CD4-positive, CD25-positive, alpha-beta regulatory T cell (primary cell): ENCODE measurements around the gene SCEL. TPM values are rescaled to one million over a fixed set of nuclear protein-coding genes. Genes with fewer than 3 reads are reported as not detected.

Source experiments
- ATAC-seq, 2 donors: fragments of 150-1000 bp; cut with Tn5 transposase; one replicate each; pipeline ENCODE4 v1.10.0; 2021; ENCODE audit warnings: low read depth in 2 of 2, moderate number of reproducible peaks in 2 of 2, moderate library complexity in 1 of 2
- DNase-seq, 3 donors: peaks; one replicate each; pipeline versions ENCODE4 v3.0.0 to v3.0.0-alpha.2; 2012 to 2022; ENCODE audit warnings: mixed read lengths in 1 of 3
- H3K27ac ChIP-seq: one replicate; pipeline ENCODE4 v1.7.0; 2013; ENCODE audit warnings: mild to moderate bottlenecking, low read length; ENCODE audit not compliant: insufficient read depth, poor library complexity, severe bottlenecking
- H3K27me3 ChIP-seq: one replicate; pipeline ENCODE4 v1.7.0; 2013; ENCODE audit warnings: low read length; ENCODE audit not compliant: control insufficient read depth, insufficient read depth
- H3K36me3 ChIP-seq: one replicate; pipeline ENCODE4 v1.7.0; 2013; ENCODE audit warnings: mild to moderate bottlenecking, low read length, moderate library complexity; ENCODE audit not compliant: control insufficient read depth, insufficient read depth
- H3K4me1 ChIP-seq: 2 replicates; pipeline ENCODE4 v1.7.0; 2013; ENCODE audit warnings: mild to moderate bottlenecking, low read length; ENCODE audit not compliant: insufficient read depth, control insufficient read depth, poor library complexity, severe bottlenecking
- H3K4me3 ChIP-seq: one replicate; pipeline ENCODE4 v1.7.0; 2013; ENCODE audit warnings: low read depth, mild to moderate bottlenecking, low read length, moderate library complexity
- H3K9me3 ChIP-seq, 2 experiments: 1 replicate in 1 of 2; 2 replicates in 1 of 2; pipeline ENCODE4 v1.7.0; 2013; ENCODE audit warnings: low read length in 2 of 2, mild to moderate bottlenecking in 1 of 2, moderate library complexity in 1 of 2; ENCODE audit not compliant: control insufficient read depth in 2 of 2
- H3K27ac Mint-ChIP-seq, 3 donors: one replicate each; pipeline ENCODE4 v1.8.0; 2020 to 2022; ENCODE audit warnings: mild to moderate bottlenecking in 3 of 3, mixed read lengths in 3 of 3, moderate library complexity in 2 of 3
- H3K27me3 Mint-ChIP-seq: one replicate; pipeline ENCODE4 v1.8.0; 2022; ENCODE audit warnings: mild to moderate bottlenecking, mixed read lengths
- H3K36me3 Mint-ChIP-seq: one replicate; pipeline ENCODE4 v1.8.0; 2020; ENCODE audit warnings: mixed read lengths
- H3K4me1 Mint-ChIP-seq, 4 donors: one replicate each; pipeline ENCODE4 v1.8.0; 2020 to 2022; ENCODE audit warnings: mixed read lengths in 4 of 4, mild to moderate bottlenecking in 1 of 4
- H3K4me3 Mint-ChIP-seq, 4 donors: one replicate each; pipeline ENCODE4 v1.8.0; 2020 to 2022; ENCODE audit warnings: mild to moderate bottlenecking in 4 of 4, mixed read lengths in 4 of 4, moderate library complexity in 3 of 4
- H3K9me3 Mint-ChIP-seq, 7 donors: one replicate each; pipeline ENCODE4 v1.8.0; 2020 to 2022; ENCODE audit warnings: mixed read lengths in 7 of 7, mild to moderate bottlenecking in 3 of 7, moderate library complexity in 2 of 7
- polyA plus RNA-seq, 4 donors: library from polyadenylated mRNA; unstranded; fragments of 300-500 nt; fragmentation: Illumina TruSeq; gene quantifications; one replicate each; pipeline ENCODE4 v1.2.3, GENCODE V29; 2021
- total RNA-seq: library from RNA; stranded (reverse); gene quantifications from one replicate; pipeline ENCODE4 v1.2.3, GENCODE V29; 2022

Gene SCEL
- total and polyA plus RNA-seq, 5 donors from 2014 or later: not detected

GRCh38 chr13:77571956-77572355 is 36.5 kb downstream of the SCEL start:
- no peak for DNase-seq
- no peaks in the 10 kb centered on the region for H3K4me1 Mint-ChIP-seq
- no peaks in the 10 kb centered on the region for H3K36me3 ChIP-seq
- H3K4me1 ChIP-seq: no peaks in the 10 kb centered on the region
- H3K4me3 Mint-ChIP-seq: no peak overlapping the region
- no peak overlapping the region for H3K27ac Mint-ChIP-seq
- H3K36me3 Mint-ChIP-seq: no peaks in the 10 kb centered on the region
- no peak overlapping the region for H3K27ac ChIP-seq
- no peak overlapping the region for H3K4me3 ChIP-seq
- H3K9me3 ChIP-seq: no peaks in the 10 kb centered on the region
- no peak for ATAC-seq
- H3K27me3 Mint-ChIP-seq: peaks cover 21% of the 10 kb centered on the region
- peaks cover 8% of the 10 kb centered on the region for H3K27me3 ChIP-seq
- H3K9me3 Mint-ChIP-seq: no peaks in the 10 kb centered on the region

DNA sequence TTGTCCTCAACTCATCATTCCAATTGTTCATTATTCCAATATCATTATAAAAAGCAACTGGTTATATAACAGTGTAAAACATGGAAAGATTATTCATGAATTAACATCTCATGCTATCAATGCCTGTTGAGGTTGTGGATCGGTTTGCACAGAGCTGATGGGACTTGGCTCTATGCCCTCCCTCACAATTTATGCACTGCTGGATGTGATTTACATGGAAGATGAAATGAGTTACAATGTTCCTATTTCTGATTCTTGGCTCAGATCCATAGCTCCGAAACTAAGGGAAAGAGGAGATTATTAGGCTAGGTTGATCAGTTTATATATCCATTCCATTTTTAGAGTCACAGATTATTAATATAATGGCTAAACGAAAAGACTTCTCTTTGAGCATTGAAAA is 38.6 kb downstream of the SCEL start:
- Mint-ChIP-seq H3K9me3 (peaks cover 0 to 6% (median 0%) of the 10 kb centered on the region in 7 donors), H3K27ac (no peak overlapping the region), H3K27me3 (peaks cover 29% of the 10 kb centered on the region), H3K4me3 (no peak overlapping the region), H3K4me1 (no peaks in the 10 kb centered on the region), H3K36me3 (no peaks in the 10 kb centered on the region)
- DNase-seq (no peak), ATAC-seq (no peak)
- Histone ChIP-seq H3K27me3 (peaks cover 10% of the 10 kb centered on the region), H3K36me3 (no peaks in the 10 kb centered on the region), H3K4me3 (no peak overlapping the region), H3K27ac (no peak overlapping the region), H3K4me1 (no peaks in the 10 kb centered on the region), H3K9me3 (no peaks in the 10 kb centered on the region)

DNA sequence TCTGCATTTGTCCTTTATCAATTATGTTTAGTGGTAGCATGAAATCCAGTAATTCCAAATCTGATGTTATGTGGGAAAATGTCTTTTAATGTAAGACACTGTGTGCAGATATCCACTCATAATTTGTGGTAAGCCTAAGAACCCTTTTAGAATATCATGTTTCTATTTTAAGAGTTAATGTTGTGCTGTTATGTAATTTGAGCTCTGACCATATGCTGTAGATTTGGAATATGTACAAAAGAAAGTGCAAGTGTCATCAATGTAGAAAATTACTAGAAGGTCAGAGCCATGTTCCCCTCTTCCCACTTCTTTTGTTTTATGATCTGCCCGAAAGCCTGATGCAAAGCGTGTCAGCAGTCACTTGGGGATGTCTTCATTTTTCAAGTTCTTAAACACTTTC is 44.5 kb downstream of the SCEL start:
- Mint-ChIP-seq H3K9me3 (peaks cover 0 to 6% (median 0%) of the 10 kb centered on the region in 7 donors), H3K36me3 (no peaks in the 10 kb centered on the region), H3K4me3 (no peak overlapping the region), H3K27ac (no peak overlapping the region), H3K4me1 (no peaks in the 10 kb centered on the region), H3K27me3 (peaks cover 20% of the 10 kb centered on the region)
- H3K36me3 ChIP-seq: no peaks in the 10 kb centered on the region
- no peak overlapping the region for H3K27ac ChIP-seq
- ATAC-seq (no peak), DNase-seq (no peak)
- peaks cover 13% of the 10 kb centered on the region for H3K27me3 ChIP-seq
- H3K4me3 ChIP-seq: no peak overlapping the region
- H3K9me3 ChIP-seq: no peaks in the 10 kb centered on the region
- no peaks in the 10 kb centered on the region for H3K4me1 ChIP-seq

DNA sequence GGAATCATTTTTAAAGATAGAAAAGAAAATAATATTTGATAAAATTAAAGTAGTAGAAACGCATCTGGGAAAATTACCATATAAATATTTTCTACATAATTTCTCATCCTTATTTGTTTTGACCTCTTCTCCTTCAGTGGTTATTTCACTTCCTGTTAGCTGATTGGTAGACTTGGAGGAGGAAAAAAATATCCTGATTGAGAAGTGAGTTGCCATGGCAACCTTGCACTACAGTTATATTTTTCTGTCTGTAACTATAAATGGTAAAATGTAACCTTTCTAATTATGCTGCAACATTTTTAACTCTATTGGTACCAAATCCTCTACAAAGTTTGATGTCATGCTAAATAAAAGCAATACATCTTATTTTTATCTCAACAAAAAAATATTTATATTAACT is 45.2 kb downstream of the SCEL start:
- ATAC-seq (no peak), DNase-seq (no peak)
- Mint-ChIP-seq H3K27ac (no peak overlapping the region), H3K4me3 (no peak overlapping the region), H3K4me1 (no peaks in the 10 kb centered on the region), H3K9me3 (peaks cover 0 to 6% (median 0%) of the 10 kb centered on the region in 7 donors), H3K36me3 (no peaks in the 10 kb centered on the region), H3K27me3 (peaks cover 17% of the 10 kb centered on the region)
- Histone ChIP-seq H3K27me3 (peaks cover 13% of the 10 kb centered on the region), H3K4me1 (no peaks in the 10 kb centered on the region), H3K9me3 (no peaks in the 10 kb centered on the region), H3K36me3 (no peaks in the 10 kb centered on the region), H3K27ac (no peak overlapping the region), H3K4me3 (no peak overlapping the region)

GRCh38 chr13:77583581-77583980 is 48.1 kb downstream of the SCEL start:
- Histone ChIP-seq H3K4me3 (no peak overlapping the region), H3K36me3 (no peaks in the 10 kb centered on the region), H3K9me3 (no peaks in the 10 kb centered on the region), H3K27me3 (peaks cover 14% of the 10 kb centered on the region), H3K4me1 (no peaks in the 10 kb centered on the region), H3K27ac (no peak overlapping the region)
- Mint-ChIP-seq H3K27ac (no peak overlapping the region), H3K36me3 (no peaks in the 10 kb centered on the region), H3K4me3 (no peak overlapping the region), H3K9me3 (peaks cover 0 to 2% (median 0%) of the 10 kb centered on the region in 7 donors), H3K4me1 (no peaks in the 10 kb centered on the region), H3K27me3 (peaks cover 4% of the 10 kb centered on the region)
- DNase-seq (no peak), ATAC-seq (no peak)

GRCh38 chr13:77584106-77584505 is 48.6 kb downstream of the SCEL start:
- no peaks in the 10 kb centered on the region for H3K9me3 ChIP-seq
- Mint-ChIP-seq H3K4me3 (no peak overlapping the region), H3K36me3 (no peaks in the 10 kb centered on the region), H3K27ac (no peak overlapping the region), H3K27me3 (peaks cover 4% of the 10 kb centered on the region), H3K9me3 (peaks cover 0 to 2% (median 0%) of the 10 kb centered on the region in 7 donors), H3K4me1 (no peaks in the 10 kb centered on the region)
- ATAC-seq (no peak), DNase-seq (no peak)
- H3K27me3 ChIP-seq: peaks cover 14% of the 10 kb centered on the region
- H3K4me1 ChIP-seq: no peaks in the 10 kb centered on the region
- no peaks in the 10 kb centered on the region for H3K36me3 ChIP-seq
- H3K27ac ChIP-seq: no peak overlapping the region
- no peak overlapping the region for H3K4me3 ChIP-seq

- H3K36me3 ChIP-seq: no peaks in the 10 kb centered on the region
- peaks cover 0 to 1% (median 0%) of the 10 kb centered on the region in 7 donors for H3K9me3 Mint-ChIP-seq
- H3K27me3 Mint-ChIP-seq: peaks cover 56% of the 10 kb centered on the region
- H3K9me3 ChIP-seq: no peaks in the 10 kb centered on the region
- H3K27ac ChIP-seq: no peak overlapping the region
- DNase-seq: no peak
- H3K4me3 Mint-ChIP-seq: no peak overlapping the region
- no peaks in the 10 kb centered on the region for H3K36me3 Mint-ChIP-seq
- no peak overlapping the region for H3K4me3 ChIP-seq
- peaks cover 20% of the 10 kb centered on the region for H3K27me3 ChIP-seq
- no peaks in the 10 kb centered on the region for H3K4me1 ChIP-seq
- H3K27ac Mint-ChIP-seq: no peak overlapping the region
- H3K4me1 Mint-ChIP-seq: no peaks in the 10 kb centered on the region
- no peak for ATAC-seq
Observed at GRCh38 chr13:77595166-77595810, 59.8 kb downstream of the SCEL start.

DNA sequence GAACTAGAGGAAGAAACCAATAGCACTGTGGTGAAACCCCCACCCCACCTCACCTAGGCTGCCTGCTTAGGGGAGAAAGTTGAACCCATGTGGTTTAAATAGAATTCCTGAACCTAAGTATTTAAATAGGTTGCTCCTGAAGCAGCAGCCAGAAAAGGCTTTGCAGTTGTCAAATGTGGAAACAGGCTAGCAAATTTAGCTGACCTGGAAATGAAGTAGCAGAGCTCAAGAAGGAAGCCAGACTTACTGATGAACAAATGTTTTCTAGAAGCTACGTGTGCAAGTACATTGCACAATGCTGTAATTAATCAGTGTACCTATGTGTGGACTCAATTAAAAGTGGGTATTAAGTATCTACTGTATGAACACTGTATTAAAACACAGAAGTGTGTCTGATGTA is 61.3 kb downstream of the SCEL start:
- H3K27me3 Mint-ChIP-seq: peaks cover 59% of the 10 kb centered on the region
- H3K4me1 Mint-ChIP-seq: no peaks in the 10 kb centered on the region
- Histone ChIP-seq H3K36me3 (no peaks in the 10 kb centered on the region), H3K4me3 (no peak overlapping the region), H3K9me3 (no peaks in the 10 kb centered on the region), H3K27ac (no peak overlapping the region), H3K4me1 (no peaks in the 10 kb centered on the region), H3K27me3 (peaks cover 17% of the 10 kb centered on the region)
- no peak overlapping the region for H3K4me3 Mint-ChIP-seq
- peaks cover 0 to 1% (median 0%) of the 10 kb centered on the region in 7 donors for H3K9me3 Mint-ChIP-seq
- no peak overlapping the region for H3K27ac Mint-ChIP-seq
- no peaks in the 10 kb centered on the region for H3K36me3 Mint-ChIP-seq
- ATAC-seq (no peak), DNase-seq (no peak)
